Measurements from ENCODE around the gene SRGN.

The SRGN gene

GRCh38 chr10:69061305-69062161 lies 26.4 kb upstream of the SRGN start:
- DNase-seq: peak; percentile 92 to 99 (median 96)

GRCh38 chr10:69062901-69063300 lies 25.0 kb upstream of the SRGN start:
- DNase-seq: peak in 1 of 4 experiments; percentile 25

GRCh38 chr10:69064762-69065328 lies 23.1 kb upstream of the SRGN start:
- no peak for DNase-seq

GRCh38 chr10:69065406-69066361 lies 22.2 kb upstream of the SRGN start:
- peak; percentile 87 to 96 (median 90) for DNase-seq

DNA sequence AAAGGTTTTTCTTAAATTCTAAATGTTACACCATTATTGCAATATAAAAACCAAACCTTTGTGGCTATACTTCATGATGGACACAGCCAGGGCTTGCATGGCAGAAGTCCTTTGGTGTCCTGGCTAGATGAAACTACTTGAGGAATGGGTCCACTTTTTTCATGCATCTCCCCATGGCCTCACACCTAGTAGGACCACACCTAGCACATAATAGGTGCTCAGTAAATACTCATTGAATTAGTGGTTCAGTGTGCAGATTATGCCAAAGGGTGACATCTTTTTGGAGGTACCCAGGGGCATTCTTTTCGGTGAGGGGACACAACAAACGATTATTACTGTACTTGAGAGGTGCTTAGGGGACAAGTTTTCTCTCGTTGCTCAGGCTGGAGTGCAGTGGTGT lies 20.7 kb upstream of the SRGN start:
- DNase-seq: no peak

GRCh38 chr10:69068549-69068948 lies 19.4 kb upstream of the SRGN start:
- DNase-seq: peak in 1 of 4 experiments; percentile 23

- no peak for DNase-seq
Measured at GRCh38 chr10:69069090-69070042, 18.5 kb upstream of the SRGN start.

GRCh38 chr10:69070951-69071350 lies 17.0 kb upstream of the SRGN start:
- DNase-seq: no peak

- no peak for DNase-seq
Measured at GRCh38 chr10:69071610-69072009, 16.3 kb upstream of the SRGN start.

DNA sequence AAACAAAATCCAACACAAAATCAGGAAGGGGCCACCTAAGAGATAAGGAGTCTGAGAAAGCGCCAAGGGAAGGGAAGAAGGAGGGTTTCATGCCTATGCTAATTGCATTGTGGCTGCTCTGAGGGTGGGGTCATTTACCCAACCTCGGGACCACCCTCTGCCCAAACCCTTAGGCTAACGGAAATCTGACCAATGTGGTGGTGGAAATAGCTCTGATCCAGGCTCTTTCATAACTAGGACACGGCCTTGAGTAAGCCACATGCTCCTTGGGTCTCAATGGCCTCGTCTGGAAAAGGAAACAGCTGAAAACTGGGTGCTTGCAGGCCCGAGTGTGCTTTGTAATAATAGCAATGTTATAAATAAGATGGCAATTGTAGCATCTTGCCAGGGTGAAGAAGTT lies 14.9 kb upstream of the SRGN start:
- peak in 2 of 4 experiments; percentile 48 to 54 for DNase-seq

DNA sequence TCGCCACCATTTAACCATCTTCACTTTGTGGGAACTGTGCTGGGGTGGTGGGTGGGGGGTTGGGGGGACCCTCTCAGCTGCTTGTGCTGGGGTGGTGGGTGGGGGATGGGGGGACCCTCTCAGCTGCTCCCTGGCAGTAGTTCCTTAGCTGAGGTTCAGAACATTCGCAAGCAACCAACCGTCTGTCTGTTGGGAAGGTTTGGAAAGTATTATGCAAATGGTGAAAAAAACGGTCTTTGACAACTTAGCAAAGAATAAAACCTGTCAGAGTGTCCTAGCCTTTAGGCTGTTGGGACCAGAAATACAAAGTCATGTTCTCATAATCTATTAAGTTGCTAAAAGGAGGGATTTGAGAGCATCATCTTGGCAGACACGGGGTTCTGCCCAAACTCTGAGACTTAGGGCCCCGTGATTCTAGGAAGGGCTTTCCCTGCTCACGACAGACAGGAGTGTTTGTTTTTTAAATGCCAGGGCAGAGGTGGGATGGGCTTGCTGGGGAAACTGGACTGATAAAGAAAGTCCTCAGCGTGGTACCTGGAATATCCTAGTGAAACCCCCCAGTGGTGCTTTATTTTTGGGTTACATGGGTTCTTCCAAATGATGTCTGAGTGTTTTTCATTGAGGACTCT lies 14.1 kb upstream of the SRGN start:
- no peak for DNase-seq

DNA sequence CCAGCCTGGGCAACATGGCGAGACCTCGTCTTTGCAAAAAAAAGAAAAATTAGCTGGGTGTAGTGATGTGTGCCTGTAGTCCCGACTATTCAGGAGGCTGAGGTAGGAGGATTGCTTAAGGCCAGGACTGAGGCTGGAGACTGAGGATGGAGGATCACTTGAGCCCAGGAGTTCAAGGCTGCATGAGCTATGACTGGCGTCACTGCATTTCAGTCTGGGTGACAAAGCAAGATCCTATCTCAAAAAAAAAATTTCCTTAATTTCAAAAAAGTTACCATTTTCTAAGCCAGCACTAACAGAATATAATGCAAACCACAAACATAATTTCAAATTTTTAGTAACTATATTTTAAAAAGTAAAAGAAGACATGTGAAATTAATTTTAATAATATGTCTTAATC lies 13.4 kb upstream of the SRGN start:
- DNase-seq: no peak

- DNase-seq: no peak
Measured at GRCh38 chr10:69075431-69075830, 12.5 kb upstream of the SRGN start.

DNA sequence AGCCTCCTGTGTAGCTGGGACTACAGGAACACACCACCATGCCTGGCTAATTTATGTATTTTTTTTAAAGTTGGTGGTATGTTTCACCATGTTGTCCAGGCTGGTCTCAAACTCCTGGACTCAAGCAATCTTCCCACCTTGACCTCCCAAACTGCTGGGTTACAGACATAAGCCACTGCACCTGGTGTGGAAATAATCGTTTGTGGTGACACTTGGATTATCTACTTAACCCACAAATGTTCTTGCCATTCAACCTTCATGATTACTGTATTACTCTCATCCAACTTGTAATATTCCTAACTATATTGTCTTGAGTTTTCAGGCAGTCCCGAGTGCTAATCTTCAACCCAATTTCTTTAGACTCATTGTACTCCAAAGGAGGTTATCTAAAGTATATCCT lies 9.6 kb upstream of the SRGN start:
- no peak for DNase-seq

- no peak for DNase-seq
Measured at GRCh38 chr10:69080226-69080625, 7.7 kb upstream of the SRGN start.

DNA sequence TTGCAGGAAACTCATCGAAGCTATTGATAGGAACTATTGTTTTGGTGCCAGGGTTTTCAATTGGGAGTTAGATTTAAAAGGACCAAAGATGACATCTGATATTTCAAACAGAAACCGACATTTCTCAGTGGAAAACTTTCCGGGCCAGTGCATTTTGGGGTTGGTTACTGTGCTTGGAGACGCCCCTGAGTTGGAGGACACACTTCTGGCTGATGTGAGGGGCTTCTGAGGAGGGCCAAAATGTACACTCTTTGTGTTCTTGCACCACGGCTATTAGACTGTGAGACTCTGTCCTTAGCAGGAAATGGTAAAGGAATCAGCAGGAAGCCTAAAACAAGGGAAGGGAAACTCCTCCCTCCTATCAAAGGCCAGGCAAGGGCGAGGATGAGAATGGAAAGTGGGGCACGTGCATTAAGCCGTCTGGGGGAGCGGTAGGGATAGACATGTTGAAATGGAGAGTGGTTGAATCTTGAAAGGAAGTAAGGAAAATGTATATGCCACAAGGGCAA lies 1.8 kb upstream of the SRGN start:
- DNase-seq: peak; percentile 75 to 84 (median 78)

DNA sequence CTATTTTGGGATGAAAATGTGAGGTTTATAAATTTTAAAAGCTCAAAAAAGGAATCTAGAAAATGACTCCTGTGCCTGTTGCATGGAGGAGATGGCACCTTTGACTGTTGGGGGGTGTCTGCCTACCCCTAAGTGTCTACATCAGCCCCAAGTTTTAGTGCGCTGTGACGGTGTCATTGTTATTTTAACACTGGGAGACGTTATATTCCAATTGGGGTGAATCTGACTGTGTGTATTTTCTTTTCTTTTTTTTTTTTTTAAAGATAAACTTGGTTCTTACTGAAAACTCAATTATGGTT lies 517 bp downstream of the SRGN start:
- peak; percentile 37 to 47 (median 40) for DNase-seq

- peak; percentile 71 to 94 (median 88) for DNase-seq
Measured at GRCh38 chr10:69088801-69089501, 1.0 kb downstream of the SRGN start.

DNA sequence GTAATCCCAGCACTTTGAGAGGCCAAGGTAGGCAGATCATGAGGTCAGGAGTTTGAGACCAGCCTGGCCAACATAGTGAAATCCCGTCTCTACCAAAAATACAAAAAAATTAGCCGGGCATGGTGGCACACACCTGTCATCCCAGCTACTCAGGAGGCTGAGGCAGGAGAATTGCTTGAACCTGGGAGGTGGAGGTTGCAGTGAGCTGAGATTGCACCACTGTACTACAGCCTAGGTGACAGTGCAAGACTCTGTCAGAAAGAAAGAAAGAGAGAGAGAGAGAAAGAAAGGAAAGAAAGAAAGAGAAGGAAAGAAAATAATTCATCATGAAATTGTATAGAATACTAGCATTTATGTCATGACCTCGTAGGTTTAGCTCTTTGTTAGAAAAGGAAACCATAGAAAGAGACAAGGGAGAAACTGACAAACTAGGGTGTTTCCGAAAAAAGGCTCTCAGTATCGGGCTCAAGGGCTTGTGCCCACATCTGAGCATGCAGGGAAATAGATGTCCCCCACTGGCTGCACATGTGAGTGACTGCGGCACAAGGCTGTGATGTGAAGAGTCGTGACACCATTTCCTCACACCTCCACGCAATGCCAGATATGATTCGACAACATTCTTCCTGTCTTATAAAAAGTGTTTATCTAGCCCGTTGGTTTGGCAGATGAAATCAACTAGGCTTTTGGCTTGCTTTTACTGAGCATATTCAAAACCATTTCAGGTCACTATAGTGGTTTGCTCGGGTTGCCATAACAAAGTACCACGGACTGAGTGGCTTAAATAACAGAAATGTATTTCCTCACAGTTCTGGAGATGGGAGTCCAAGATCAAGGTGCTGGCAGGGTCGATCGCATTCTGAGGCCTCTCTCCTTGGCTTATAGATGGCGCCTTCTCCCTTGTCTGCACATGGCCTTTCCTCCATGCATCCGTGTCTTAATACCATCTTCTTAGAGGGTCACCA lies 2.0 kb downstream of the SRGN start:
- DNase-seq: peak; percentile 76 to 87 (median 80)
